H1 (cell line): Measurements from ENCODE around the gene GABPB2. TPM values are rescaled to one million over a fixed set of nuclear protein-coding genes. Genes with fewer than 3 reads are reported as not detected.

Experiments used
- CTCF ChIA-PET: fragments of 300-600 bp; sonication (Branson Sonifier 250); formaldehyde crosslinking; loops from one replicate; lab custom pipeline; 2021; ENCODE audit not compliant: partially characterized antibody; lab: Charles Lee
- POLR2A ChIA-PET: fragments of 300-600 bp; sonication (Branson Sonifier 250); formaldehyde crosslinking; loops from one replicate; lab custom pipeline; 2021; ENCODE audit warnings: inconsistent platforms; ENCODE audit not compliant: partially characterized antibody; lab: Charles Lee
- DNase-seq, 2 experiments: peaks; one replicate each; pipeline versions ENCODE4 v3.0.0 to v3.0.0-alpha.2; 2010 to 2022; ENCODE audit warnings: low spot score in 2 of 2, low read depth in 1 of 2, mixed read lengths in 1 of 2
- FAIRE-seq: peaks from 2 replicates; lab custom pipeline; 2011; peaks lifted over from hg19 to GRCh38; lab: Jason Lieb, UNC
- H2AFZ ChIP-seq: 2 replicates; pipeline ENCODE4 v1.8.1; 2012; ENCODE audit warnings: low read length, inconsistent platforms
- H2AK5ac ChIP-seq: 2 replicates; pipeline ENCODE4 v1.6.1; 2013; ENCODE audit warnings: low read depth, low read length
- H2BK120ac ChIP-seq: replicated peaks from 2 replicates; pipeline ENCODE3; 2013; ENCODE audit warnings: low read depth, low read length, inconsistent platforms
- H2BK12ac ChIP-seq: 2 replicates; pipeline ENCODE4 v1.6.1; 2013; ENCODE audit warnings: low read depth, low read length
- H2BK15ac ChIP-seq: 2 replicates; pipeline ENCODE4 v1.6.1; 2013; ENCODE audit warnings: low read length
- H2BK20ac ChIP-seq: 2 replicates; pipeline ENCODE4 v1.6.1; 2013; ENCODE audit warnings: low read length
- H2BK5ac ChIP-seq: 2 replicates; pipeline ENCODE4 v1.6.1; 2013; ENCODE audit warnings: low read depth, low read length
- H3K14ac ChIP-seq: 2 replicates; pipeline ENCODE4 v1.6.1; 2013; ENCODE audit warnings: inconsistent platforms; ENCODE audit not compliant: insufficient read length
- H3K18ac ChIP-seq: 2 replicates; pipeline ENCODE4 v1.6.1; 2013; ENCODE audit warnings: low read length; ENCODE audit errors: extremely low read depth
- H3K23ac ChIP-seq: 2 replicates; pipeline ENCODE4 v1.6.1; 2013; ENCODE audit warnings: inconsistent platforms; ENCODE audit not compliant: insufficient read length
- H3K23me2 ChIP-seq: 2 replicates; pipeline ENCODE4 v1.6.1; 2013; ENCODE audit warnings: low read depth, low read length
- H3K27ac ChIP-seq: 2 replicates; pipeline ENCODE4 v1.6.1; 2011; ENCODE audit warnings: low read depth, low read length, inconsistent platforms
- H3K27me3 ChIP-seq, 4 experiments: replicated peaks in 1 of 4; 1 replicate in 1 of 4; 2 replicates in 3 of 4; pipeline versions ENCODE4 v1.6.1 to v1.8.1; 2011 to 2013; ENCODE audit warnings: low read length in 3 of 4, mild to moderate bottlenecking in 3 of 4, inconsistent platforms in 2 of 4, mixed read lengths in 2 of 4, moderate library complexity in 1 of 4; ENCODE audit not compliant: control insufficient read depth in 3 of 4, insufficient read depth in 3 of 4; ENCODE audit errors: extremely low read depth in 1 of 4
- H3K36me3 ChIP-seq, 4 experiments: 2 replicates each; pipeline versions ENCODE4 v1.6.1 to v1.8.1; 2011 to 2013; ENCODE audit warnings: mild to moderate bottlenecking in 4 of 4, low read length in 3 of 4, moderate library complexity in 2 of 4, control low read depth in 1 of 4, inconsistent platforms in 1 of 4; ENCODE audit not compliant: insufficient read depth in 4 of 4, control insufficient read depth in 2 of 4
- H3K4ac ChIP-seq: replicated peaks from 2 replicates; pipeline ENCODE3; 2013; ENCODE audit warnings: low read length, low read depth, mixed read lengths, inconsistent platforms; ENCODE audit not compliant: insufficient read length
- H3K4me1 ChIP-seq, 4 experiments: replicated peaks in 1 of 4; 1 replicate in 1 of 4; 2 replicates in 3 of 4; pipeline versions ENCODE4 v1.6.1 to v1.8.1; 2011 to 2013; ENCODE audit warnings: low read length in 3 of 4, inconsistent platforms in 2 of 4, mixed read lengths in 1 of 4; ENCODE audit not compliant: insufficient read depth in 4 of 4, control insufficient read depth in 3 of 4
- H3K4me2 ChIP-seq, 2 experiments: 2 replicates each; pipeline versions ENCODE4 v1.6.1 to v1.8.1; 2011 to 2013; ENCODE audit warnings: low read depth in 2 of 2, low read length in 2 of 2, control low read depth in 1 of 2, inconsistent platforms in 1 of 2, mild to moderate bottlenecking in 1 of 2; ENCODE audit not compliant: insufficient read depth in 1 of 2
- H3K4me3 ChIP-seq, 4 experiments: fragments of 200-600, 300-600 bp in 1 of 4; sonication (generic), shearing (Covaris generic), sonication (Bioruptor Twin) in 1 of 4; 2 replicates each; pipeline versions ENCODE4 v1.5.1 to v1.8.1; 2011 to 2016; ENCODE audit warnings: low read length in 4 of 4, low read depth in 3 of 4, control low read depth in 2 of 4, inconsistent platforms in 2 of 4, mild to moderate bottlenecking in 2 of 4, mixed read lengths in 1 of 4, moderate library complexity in 1 of 4; ENCODE audit not compliant: insufficient read depth in 2 of 4; ENCODE audit errors: extremely low read depth in 1 of 4
- H3K56ac ChIP-seq: replicated peaks from 2 replicates; pipeline ENCODE3; 2013; ENCODE audit warnings: low read depth, mild to moderate bottlenecking, mixed read lengths, low read length, inconsistent platforms; ENCODE audit not compliant: insufficient read length
- H3K79me1 ChIP-seq: 2 replicates; pipeline ENCODE4 v1.6.1; 2013; ENCODE audit warnings: low read depth, low read length, control low read depth
- H3K79me2 ChIP-seq, 2 experiments: 2 replicates each; pipeline versions ENCODE4 v1.6.1 to v1.8.1; 2012 to 2013; ENCODE audit warnings: low read length in 2 of 2, mild to moderate bottlenecking in 2 of 2, inconsistent platforms in 1 of 2; ENCODE audit not compliant: insufficient read depth in 2 of 2, control insufficient read depth in 1 of 2
- H3K9ac ChIP-seq, 4 experiments: replicated peaks in 1 of 4; 1 replicate in 1 of 4; 2 replicates in 3 of 4; pipeline versions ENCODE4 v1.6.1 to v1.8.1; 2011 to 2013; ENCODE audit warnings: low read depth in 3 of 4, low read length in 3 of 4, control low read depth in 2 of 4, mild to moderate bottlenecking in 2 of 4, moderate library complexity in 2 of 4, inconsistent platforms in 1 of 4; ENCODE audit errors: extremely low read depth in 1 of 4
- H3K9me3 ChIP-seq, 2 experiments: 2 replicates each; pipeline versions ENCODE4 v1.6.1 to v1.8.1; 2012 to 2013; ENCODE audit warnings: mild to moderate bottlenecking in 2 of 2, moderate library complexity in 2 of 2, control low read depth in 1 of 2, inconsistent platforms in 1 of 2, low read depth in 1 of 2, low read length in 1 of 2, mixed read lengths in 1 of 2; ENCODE audit not compliant: insufficient read depth in 2 of 2
- H4K20me1 ChIP-seq, 2 experiments: replicated peaks in 1 of 2; 2 replicates each; pipeline versions ENCODE3 to v1.8.1; 2011 to 2013; ENCODE audit warnings: inconsistent platforms in 2 of 2, low read length in 2 of 2, mild to moderate bottlenecking in 1 of 2; ENCODE audit not compliant: insufficient read depth in 2 of 2, control insufficient read depth in 1 of 2
- H4K5ac ChIP-seq: 2 replicates; pipeline ENCODE4 v1.6.1; 2013; ENCODE audit warnings: low read length, low read depth, mixed read lengths, inconsistent platforms; ENCODE audit not compliant: insufficient read length
- H4K8ac ChIP-seq: 2 replicates; pipeline ENCODE4 v1.8.0; 2013; ENCODE audit warnings: mild to moderate bottlenecking, moderate library complexity, low read length, inconsistent platforms; ENCODE audit not compliant: insufficient read depth; ENCODE audit errors: extremely low read depth
- H4K91ac ChIP-seq: replicated peaks from 2 replicates; pipeline ENCODE3; 2013; ENCODE audit warnings: low read length, mixed read lengths, inconsistent platforms; ENCODE audit not compliant: insufficient read length
- CREB1 ChIP-seq: IDR thresholded peaks from 2 replicates; pipeline ENCODE4 v1.6.1; 2012; ENCODE audit warnings: inconsistent platforms
- CTBP2 ChIP-seq: IDR thresholded peaks from 2 replicates; pipeline ENCODE4 v1.7.0; 2011; ENCODE audit warnings: borderline replicate concordance, mild to moderate bottlenecking, moderate library complexity, mixed read lengths, low read length; ENCODE audit not compliant: insufficient read depth, insufficient read length
- EP300 ChIP-seq, 2 experiments: IDR thresholded peaks; 1 replicate in 1 of 2; 2 replicates in 1 of 2; pipeline ENCODE4 v1.6.1; 2011 to 2012; ENCODE audit warnings: low read depth in 2 of 2, low read length in 2 of 2, mild to moderate bottlenecking in 2 of 2, borderline replicate concordance in 1 of 2, inconsistent platforms in 1 of 2, moderate library complexity in 1 of 2
- GABPA ChIP-seq: IDR thresholded peaks from 2 replicates; pipeline ENCODE4 v1.6.1; 2011; ENCODE audit warnings: mild to moderate bottlenecking, low read length, moderate library complexity, borderline replicate concordance; ENCODE audit not compliant: insufficient read depth
- NANOG ChIP-seq: IDR thresholded peaks from 2 replicates; pipeline ENCODE4 v1.6.1; 2011; ENCODE audit warnings: low read length, low read depth, mild to moderate bottlenecking, inconsistent platforms; ENCODE audit not compliant: insufficient read depth, poor library complexity, severe bottlenecking
- PHF8 ChIP-seq: fragments of 200-600 bp; sonication (generic); conservative IDR thresholded peaks from 2 replicates; pipeline ENCODE4 v1.7.1; 2012; ENCODE audit warnings: low read depth, mild to moderate bottlenecking, inconsistent platforms, low read length, moderate library complexity
- RAD21 ChIP-seq, 2 experiments: IDR thresholded peaks in 1 of 2; conservative IDR thresholded peaks in 1 of 2; 2 replicates each; pipeline ENCODE4 v1.6.1; 2011; ENCODE audit warnings: low read depth in 2 of 2, low read length in 2 of 2, improper control_type of control experiment in 1 of 2, inconsistent platforms in 1 of 2, mild to moderate bottlenecking in 1 of 2, moderate library complexity in 1 of 2
- SAP30 ChIP-seq: fragments of 300-600 bp; sonication (generic); IDR thresholded peaks from 2 replicates; pipeline ENCODE4 v1.7.1; 2012; ENCODE audit warnings: low read length, moderate library complexity, mild to moderate bottlenecking, inconsistent platforms; ENCODE audit not compliant: insufficient read depth, insufficient replicate concordance
- SIN3A ChIP-seq, 2 experiments: IDR thresholded peaks in 1 of 2; conservative IDR thresholded peaks in 1 of 2; 2 replicates each; pipeline ENCODE4 v1.6.1; 2011 to 2012; ENCODE audit warnings: low read length in 2 of 2, improper control_type of control experiment in 1 of 2, low read depth in 1 of 2, mild to moderate bottlenecking in 1 of 2
- TAF1 ChIP-seq: IDR thresholded peaks from 2 replicates; pipeline ENCODE4 v1.6.1; 2011; ENCODE audit warnings: mild to moderate bottlenecking, low read depth, low read length
- TEAD4 ChIP-seq: IDR thresholded peaks from 2 replicates; pipeline ENCODE4 v1.6.1; 2012; ENCODE audit warnings: low read depth, low read length, inconsistent platforms, mixed read lengths
- YY1 ChIP-seq: IDR thresholded peaks from 2 replicates; pipeline ENCODE4 v1.6.1; 2011; ENCODE audit warnings: low read depth, mild to moderate bottlenecking, low read length
- WGBS, 2 experiments: shearing (Covaris generic) in 1 of 2; methylation state at CpG; one replicate each; pipeline versions ENCODE4 v1.1.6 to v1.1.7; 2013 to 2015; ENCODE audit warnings: low lambda C conversion rate in 2 of 2, mixed read lengths in 2 of 2, inconsistent platforms in 1 of 2, low coverage in 1 of 2, missing lambda C conversion rate in 1 of 2; ENCODE audit not compliant: insufficient replicate concordance in 2 of 2, insufficient coverage in 1 of 2, insufficient read length in 1 of 2; ENCODE audit errors: extremely low coverage in 1 of 2, missing lambda C conversion rate in 1 of 2; 5-methylcytosine and 5-hydroxymethylcytosine counted together
- polyA plus RNA-seq, 7 experiments: library from polyadenylated mRNA; depleted of rRNA in 3 of 7; stranded (reverse) in 5 of 7; unstranded in 2 of 7; fragments of >200 nt in 5 of 7; fragments of 200-250 nt in 2 of 7; gene quantifications; 1 replicate in 5 of 7; 2 replicates in 1 of 7; 4 replicates in 1 of 7; pipeline versions ENCODE4 v1.2.1 to v1.2.3, GENCODE V29; 2011 to 2013; ENCODE audit warnings: missing spikeins in 2 of 7, mixed read lengths in 2 of 7
- total RNA-seq: library from RNA; stranded (reverse); fragmentation: NEBNext Ultra II Directional; extraction: Animal tissue kit (Norgen Biotek cat#: 25700); gene quantifications from 2 replicates; pipeline ENCODE4 v1.2.1, GENCODE V29; 2021

The GABPB2 gene
- total and polyA plus RNA-seq, 2 of the 8 experiments (the other 6 are each of a cell fraction or from before 2014, with no cell fraction given): 1.8 to 2.4 TPM

- Histone ChIP-seq H3K4me1 (peaks cover 0 to 4% (median 2%) of the 10 kb centered on the region in 4 experiments; a peak in 4 of 7 replicates), H4K5ac (no peak overlapping the region), H4K20me1 (no peaks in the 10 kb centered on the region), H3K27ac (no peak overlapping the region), H4K91ac (no peak overlapping the region), H3K23ac (no peak overlapping the region), H3K36me3 (peaks cover 0 to 4% (median 0%) of the 10 kb centered on the region in 4 experiments; a peak in 1 of 8 replicates), H3K27me3 (no peaks in the 10 kb centered on the region), H4K8ac (no peak overlapping the region), H2AFZ (no peak overlapping the region), H3K56ac (no peak overlapping the region), H3K14ac (no peak overlapping the region), H3K4me2 (no peak overlapping the region), H3K23me2 (peaks cover 6% of the 10 kb centered on the region; the same call in 1 of the 2 replicates), H3K4me3 (no peak overlapping the region), H3K18ac (no peak overlapping the region), H2AK5ac (no peak overlapping the region), H3K79me1 (no peaks in the 10 kb centered on the region), H2BK15ac (no peak overlapping the region), H2BK20ac (no peak overlapping the region), H3K9ac (no peak overlapping the region), H3K9me3 (no peaks in the 10 kb centered on the region; a peak in 1 of 4 replicates), H2BK12ac (no peak overlapping the region), H3K4ac (no peak overlapping the region), H3K79me2 (no peaks in the 10 kb centered on the region), H2BK5ac (no peak overlapping the region), H2BK120ac (no peak overlapping the region)
- FAIRE-seq (no peak), DNase-seq (no peak)
- WGBS, 2 experiments: 95% methylated on average over 1 of the region's 1 CpG; no CpG with 5 or more reads in 1 of the 2 experiments
- ChIA-PET POLR2A (interaction anchor here (0.8 to 1.2 kb wide), 5 partner anchors 12 to 252 kb away, joined by 3 to 4 read pairs (median 3); partner anchors contain the start of gene MLLT11), CTCF (interaction anchor here (0.8 to 9.6 kb wide), 12 partner anchors 9 to 133 kb away, joined by 3 to 95 read pairs (median 3); partner anchors contain the start of genes CDC42SE1, MLLT11 and TMOD4)
- TF ChIP-seq TAF1: no peak
- no peak for TF ChIP-seq TEAD4
- no peak for TF ChIP-seq GABPA
- TF ChIP-seq SAP30: no peak
- no peak for TF ChIP-seq RAD21 (IDR thresholded peaks at IDR 0.05 in 1 of 2, conservative IDR thresholded peaks at IDR 0.05 in 1 of 2; ENCODE audit: low read depth in 2 of 2, low read length in 2 of 2)
- TF ChIP-seq YY1: no peak
- no peak for TF ChIP-seq NANOG
- TF ChIP-seq CREB1: no peak
- no peak for TF ChIP-seq SIN3A (conservative IDR thresholded peaks at IDR 0.05 in 1 of 2, IDR thresholded peaks at IDR 0.05 in 1 of 2; ENCODE audit: low read depth in 1 of 2, low read length in 2 of 2)
- TF ChIP-seq CTBP2: no peak
- TF ChIP-seq EP300 (IDR thresholded peaks at IDR 0.05; ENCODE audit: borderline replicate concordance in 1 of 2, low read depth in 2 of 2, low read length in 2 of 2): no peak
- no peak for TF ChIP-seq PHF8
These were observed 27.4 kb upstream of the GABPB2 start for GRCh38 chr1:151043163-151043562.
